Measurements from ENCODE around the gene TMEM140.

TMEM140 gene

DNA sequence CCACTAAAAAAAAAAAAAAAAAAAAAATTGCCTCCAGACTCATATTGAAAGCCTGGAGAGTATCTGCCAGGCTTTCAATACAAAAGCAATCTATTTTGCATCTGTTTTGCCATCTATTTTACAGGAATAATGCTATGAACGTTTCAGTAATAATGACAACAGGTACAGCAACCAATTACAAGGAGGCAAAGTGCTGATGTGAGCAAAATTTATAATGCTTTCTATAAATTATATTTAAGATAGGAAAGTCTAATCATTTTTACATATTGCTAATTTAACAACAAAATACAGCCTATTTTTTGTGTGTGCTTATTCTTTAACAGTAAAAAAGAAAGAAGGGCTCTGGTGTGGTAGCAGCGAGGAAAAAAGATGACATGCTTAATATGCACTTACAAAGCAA is 53.5 kb downstream of the TMEM140 start:
- Histone ChIP-seq H3K79me2 (ENCODE audit: insufficient read depth, low read depth) (no peaks in the 10 kb centered on the region), H3K9ac (no peak overlapping the region), H4K20me1 (ENCODE audit: insufficient read depth) (no peaks in the 10 kb centered on the region), H3K27me3 (ENCODE audit: insufficient read depth, low read depth) (no peaks in the 10 kb centered on the region), H3K4me1 (ENCODE audit: low read depth, poor library complexity, severe bottlenecking) (no peaks in the 10 kb centered on the region), H2AFZ (ENCODE audit: low read depth) (no peak overlapping the region), H3K4me2 (no peak overlapping the region), H3K27ac (no peak overlapping the region), H3K36me3 (ENCODE audit: insufficient read depth) (no peaks in the 10 kb centered on the region), H3K4me3 (IDR thresholded peaks at IDR 0.05; ENCODE audit: insufficient read depth, low read depth, low read length) (no peak overlapping the region)
- TF ChIP-seq, protein P1, sequence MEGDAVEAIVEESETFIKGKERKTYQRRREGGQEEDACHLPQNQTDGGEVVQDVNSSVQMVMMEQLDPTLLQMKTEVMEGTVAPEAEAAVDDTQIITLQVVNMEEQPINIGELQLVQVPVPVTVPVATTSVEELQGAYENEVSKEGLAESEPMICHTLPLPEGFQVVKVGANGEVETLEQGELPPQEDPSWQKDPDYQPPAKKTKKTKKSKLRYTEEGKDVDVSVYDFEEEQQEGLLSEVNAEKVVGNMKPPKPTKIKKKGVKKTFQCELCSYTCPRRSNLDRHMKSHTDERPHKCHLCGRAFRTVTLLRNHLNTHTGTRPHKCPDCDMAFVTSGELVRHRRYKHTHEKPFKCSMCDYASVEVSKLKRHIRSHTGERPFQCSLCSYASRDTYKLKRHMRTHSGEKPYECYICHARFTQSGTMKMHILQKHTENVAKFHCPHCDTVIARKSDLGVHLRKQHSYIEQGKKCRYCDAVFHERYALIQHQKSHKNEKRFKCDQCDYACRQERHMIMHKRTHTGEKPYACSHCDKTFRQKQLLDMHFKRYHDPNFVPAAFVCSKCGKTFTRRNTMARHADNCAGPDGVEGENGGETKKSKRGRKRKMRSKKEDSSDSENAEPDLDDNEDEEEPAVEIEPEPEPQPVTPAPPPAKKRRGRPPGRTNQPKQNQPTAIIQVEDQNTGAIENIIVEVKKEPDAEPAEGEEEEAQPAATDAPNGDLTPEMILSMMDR (conservative IDR thresholded peaks at IDR 0.05; ENCODE audit: low read depth, low read length) = no peak

GRCh38 chr7:135204341-135204749 is 56.5 kb downstream of the TMEM140 start:
- TF ChIP-seq, protein P1 (conservative IDR thresholded peaks at IDR 0.05; ENCODE audit: low read depth, low read length) = no peak
- no peak overlapping the region for H3K27ac ChIP-seq
- H3K27me3 ChIP-seq (ENCODE audit: insufficient read depth, low read depth) = no peaks in the 10 kb centered on the region
- H2AFZ ChIP-seq (ENCODE audit: low read depth) = no peak overlapping the region
- no peaks in the 10 kb centered on the region for H3K36me3 ChIP-seq (ENCODE audit: insufficient read depth)
- H3K4me2 ChIP-seq = no peak overlapping the region
- no peaks in the 10 kb centered on the region for H3K4me1 ChIP-seq (ENCODE audit: low read depth, poor library complexity, severe bottlenecking)
- no peaks in the 10 kb centered on the region for H4K20me1 ChIP-seq (ENCODE audit: insufficient read depth)
- no peak overlapping the region for H3K9ac ChIP-seq
- no peaks in the 10 kb centered on the region for H3K79me2 ChIP-seq (ENCODE audit: insufficient read depth, low read depth)
- H3K4me3 ChIP-seq (IDR thresholded peaks at IDR 0.05; ENCODE audit: insufficient read depth, low read depth, low read length) = no peak overlapping the region

DNA sequence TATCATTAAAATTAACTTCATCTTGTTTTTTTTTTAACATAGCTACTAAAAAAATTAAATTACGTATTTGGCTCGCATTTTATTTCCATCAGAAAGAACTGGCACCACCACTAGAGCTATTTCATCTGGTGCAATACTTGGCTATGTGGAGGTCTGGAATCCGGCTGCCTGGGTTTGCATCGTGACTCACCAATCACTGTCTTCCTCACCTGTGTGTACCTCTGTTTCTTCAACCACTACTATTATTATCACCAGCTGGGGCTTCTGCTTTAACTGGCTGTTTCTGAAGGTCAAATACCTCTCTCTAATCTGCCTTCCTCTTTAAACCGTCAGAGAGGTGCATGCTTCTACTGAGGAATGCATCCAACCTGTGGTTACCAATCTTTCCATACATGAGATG is 57.0 kb downstream of the TMEM140 start:
- Histone ChIP-seq H3K79me2 (ENCODE audit: insufficient read depth, low read depth) (no peaks in the 10 kb centered on the region), H3K4me1 (ENCODE audit: low read depth, poor library complexity, severe bottlenecking) (no peaks in the 10 kb centered on the region), H3K27ac (no peak overlapping the region), H3K9ac (no peak overlapping the region), H2AFZ (ENCODE audit: low read depth) (no peak overlapping the region), H4K20me1 (ENCODE audit: insufficient read depth) (no peaks in the 10 kb centered on the region), H3K36me3 (ENCODE audit: insufficient read depth) (no peaks in the 10 kb centered on the region), H3K4me2 (no peak overlapping the region), H3K27me3 (ENCODE audit: insufficient read depth, low read depth) (no peaks in the 10 kb centered on the region), H3K4me3 (IDR thresholded peaks at IDR 0.05; ENCODE audit: insufficient read depth, low read depth, low read length) (no peak overlapping the region)
- TF ChIP-seq, protein P1 (conservative IDR thresholded peaks at IDR 0.05; ENCODE audit: low read depth, low read length) = no peak

- Histone ChIP-seq H2AFZ (ENCODE audit: low read depth) (no peak overlapping the region), H4K20me1 (ENCODE audit: insufficient read depth) (no peaks in the 10 kb centered on the region), H3K27me3 (ENCODE audit: insufficient read depth, low read depth) (no peaks in the 10 kb centered on the region), H3K36me3 (ENCODE audit: insufficient read depth) (no peaks in the 10 kb centered on the region), H3K27ac (no peak overlapping the region), H3K4me1 (ENCODE audit: low read depth, poor library complexity, severe bottlenecking) (peaks cover 6% of the 10 kb centered on the region), H3K79me2 (ENCODE audit: insufficient read depth, low read depth) (no peaks in the 10 kb centered on the region), H3K4me2 (no peak overlapping the region), H3K4me3 (IDR thresholded peaks at IDR 0.05; ENCODE audit: insufficient read depth, low read depth, low read length) (no peak overlapping the region), H3K9ac (no peak overlapping the region)
- TF ChIP-seq, protein P1 (conservative IDR thresholded peaks at IDR 0.05; ENCODE audit: low read depth, low read length) = no peak
These were observed 58.0 kb downstream of the TMEM140 start for GRCh38 chr7:135205850-135206249.
